ENCODE data around the gene ITGB6. TPM values are rescaled to one million over a fixed set of nuclear protein-coding genes. Genes with fewer than 3 reads are reported as not detected.
"Not testable (repeated sequence)": the region's sequence is repeated elsewhere in the genome, so short reads cannot be mapped to it uniquely, and the experiment has no call there.

ITGB6 gene
- total and polyA plus RNA-seq, 4 experiments from 2014 or later = not detected

DNA sequence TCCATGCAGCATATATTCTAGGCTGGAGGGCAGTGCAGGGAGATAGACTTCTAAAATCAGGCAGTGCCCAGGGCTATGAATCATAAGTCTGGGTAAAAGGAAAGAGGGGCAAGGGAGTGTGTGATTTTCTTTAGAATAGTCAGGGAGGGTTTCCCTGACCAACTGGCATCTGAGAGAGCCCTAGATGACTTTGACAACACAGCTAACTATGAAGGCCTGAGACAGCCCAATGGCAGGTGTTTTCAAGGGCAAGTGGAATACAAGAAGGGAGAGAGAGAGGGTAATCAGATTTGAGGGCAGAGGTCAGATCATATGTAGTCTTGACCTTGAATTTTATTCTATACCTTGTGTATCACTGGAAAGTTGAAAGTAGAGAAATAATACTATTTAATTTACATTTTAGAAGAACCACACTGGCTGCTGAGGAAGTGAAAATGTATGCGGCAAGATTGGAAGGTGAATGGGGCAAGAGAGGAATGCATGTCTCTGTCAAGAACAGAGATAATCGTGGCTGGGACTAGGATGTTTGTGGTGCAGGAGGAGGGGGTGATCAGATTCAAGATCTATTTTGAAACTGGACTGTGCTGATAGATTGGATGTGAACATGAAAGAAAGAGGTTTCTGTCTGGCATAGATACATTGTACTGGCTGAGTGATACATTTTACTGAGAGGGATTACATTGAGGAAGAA, 1.9 kb upstream of the ITGB6 start:
- Histone ChIP-seq H3K4me3 (ENCODE audit: low read length in 2 of 2) (no peak overlapping the region), H3K4me1 (ENCODE audit: insufficient read depth, low read length) (no peaks in the 10 kb centered on the region), H3K27me3 (ENCODE audit: insufficient read depth, low read length) (no peaks in the 10 kb centered on the region), H3K36me3 (ENCODE audit: insufficient read depth, low read length) (no peaks in the 10 kb centered on the region), H3K27ac (ENCODE audit: low read depth, low read length) (no peak overlapping the region), H3K9me3 (ENCODE audit: control insufficient read depth in 1 of 2, low read length in 2 of 2) (no peaks in the 10 kb centered on the region)
- Mint-ChIP-seq H3K9me3 (no peaks in the 10 kb centered on the region), H3K4me1 (no peaks in the 10 kb centered on the region), H3K36me3 (no peaks in the 10 kb centered on the region), H3K27me3 (no peaks in the 10 kb centered on the region), H3K4me3 (no peak overlapping the region), H3K27ac (no peak overlapping the region)
- intact Hi-C loops (cut with micrococcal nuclease) = no loop called here
- DNase-seq = no peak
- ChIA-PET POLR2A (ENCODE audit: partially characterized antibody) (no interaction called here), CTCF (ENCODE audit: partially characterized antibody) (no interaction called here)

DNA sequence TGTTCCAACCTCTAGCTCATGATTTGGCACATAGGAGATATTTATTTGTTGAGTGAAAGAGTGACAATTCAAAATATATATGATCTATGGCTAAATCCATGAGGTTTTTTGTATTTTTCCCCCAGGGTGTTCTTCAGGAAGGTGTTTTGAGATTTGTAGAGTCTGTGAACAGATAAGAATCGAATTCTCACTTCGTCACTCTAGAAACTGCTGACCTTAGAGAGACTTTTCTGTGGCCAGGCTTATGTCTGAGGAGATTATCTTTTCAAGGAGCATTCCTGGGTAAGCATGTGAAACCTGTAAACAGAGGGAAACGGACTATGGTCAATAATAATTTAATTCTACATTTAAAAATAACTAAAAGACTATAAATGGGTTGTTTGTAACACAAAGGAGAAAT, 849 bp upstream of the ITGB6 start:
- no peaks in the 10 kb centered on the region for H3K4me1 ChIP-seq (ENCODE audit: insufficient read depth, low read length)
- CTCF ChIA-PET (ENCODE audit: partially characterized antibody) = interaction anchor here (1.7 kb wide), 1 partner anchor 9 kb away, joined by 8 read pairs; no protein-coding TSS in a partner anchor
- no peak overlapping the region for H3K27ac Mint-ChIP-seq
- no peak overlapping the region for H3K27ac ChIP-seq (ENCODE audit: low read depth, low read length)
- H3K4me1 Mint-ChIP-seq = no peaks in the 10 kb centered on the region
- no peaks in the 10 kb centered on the region for H3K27me3 ChIP-seq (ENCODE audit: insufficient read depth, low read length)
- H3K36me3 ChIP-seq (ENCODE audit: insufficient read depth, low read length) = no peaks in the 10 kb centered on the region
- no peak overlapping the region for H3K4me3 Mint-ChIP-seq
- no peaks in the 10 kb centered on the region for H3K9me3 ChIP-seq (ENCODE audit: control insufficient read depth in 1 of 2, low read length in 2 of 2)
- no peak for DNase-seq
- POLR2A ChIA-PET (ENCODE audit: partially characterized antibody) = no interaction called here
- H3K9me3 Mint-ChIP-seq = no peaks in the 10 kb centered on the region
- H3K27me3 Mint-ChIP-seq = peaks cover 0 to 1% of the 10 kb centered on the region in 2 donors
- H3K36me3 Mint-ChIP-seq = no peaks in the 10 kb centered on the region
- intact Hi-C loops (cut with micrococcal nuclease) = no loop called here
- no peak overlapping the region for H3K4me3 ChIP-seq (ENCODE audit: low read length in 2 of 2)

DNA sequence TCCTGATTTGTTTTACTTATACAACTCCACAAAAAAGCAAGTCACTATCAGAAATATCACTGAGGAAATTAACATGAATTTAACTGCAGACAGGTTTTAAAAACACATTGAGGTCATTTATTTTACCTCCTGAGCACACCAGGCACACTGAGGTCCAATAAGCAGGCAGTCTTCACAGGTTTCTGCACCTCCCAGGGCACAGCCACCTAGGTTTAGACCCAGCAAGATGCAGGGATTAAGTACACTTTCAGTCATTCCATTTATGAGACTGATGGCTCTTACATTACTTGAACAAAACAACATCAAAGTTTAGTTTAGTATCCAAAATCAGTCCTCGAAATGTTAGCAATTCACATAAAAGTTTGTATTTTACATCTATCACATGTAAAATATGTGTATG, 1.0 kb downstream of the ITGB6 start:
- DNase-seq = no peak

DNA sequence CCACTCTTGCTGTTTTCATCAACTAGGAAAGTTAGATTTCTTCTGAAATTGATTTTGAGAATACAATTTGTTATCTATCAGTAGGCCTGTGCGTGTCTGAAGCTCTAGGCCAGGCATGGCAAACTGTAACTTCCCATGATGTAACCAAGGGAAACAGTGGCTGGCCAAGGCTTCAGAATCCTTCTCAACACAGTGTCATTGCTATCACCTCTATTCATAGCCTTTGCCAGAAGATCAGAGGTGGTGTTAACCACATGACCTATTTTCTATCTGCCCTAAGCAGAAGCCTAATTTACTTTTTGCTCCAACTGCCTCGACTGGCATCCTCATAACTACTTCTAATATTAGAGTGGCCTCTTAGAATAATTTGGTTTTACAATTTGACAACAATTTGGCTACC, 2.5 kb downstream of the ITGB6 start:
- no peaks in the 10 kb centered on the region for H3K4me1 ChIP-seq (ENCODE audit: insufficient read depth, low read length)
- CTCF ChIA-PET (ENCODE audit: partially characterized antibody) = interaction anchor here (1.6 kb wide), 1 partner anchor 13 kb away, joined by 3 read pairs; no protein-coding TSS in a partner anchor
- no peak overlapping the region for H3K27ac Mint-ChIP-seq
- DNase-seq = no peak
- H3K4me3 Mint-ChIP-seq = no peak overlapping the region
- intact Hi-C loops (cut with micrococcal nuclease) = no loop called here
- no peaks in the 10 kb centered on the region for H3K4me1 Mint-ChIP-seq
- H3K36me3 Mint-ChIP-seq = no peaks in the 10 kb centered on the region
- no peaks in the 10 kb centered on the region for H3K9me3 Mint-ChIP-seq
- no peak overlapping the region for H3K4me3 ChIP-seq (ENCODE audit: low read length in 2 of 2)
- no peak overlapping the region for H3K27ac ChIP-seq (ENCODE audit: low read depth, low read length)
- no peaks in the 10 kb centered on the region for H3K27me3 ChIP-seq (ENCODE audit: insufficient read depth, low read length)
- no peaks in the 10 kb centered on the region for H3K9me3 ChIP-seq (ENCODE audit: control insufficient read depth in 1 of 2, low read length in 2 of 2)
- POLR2A ChIA-PET (ENCODE audit: partially characterized antibody) = no interaction called here
- peaks cover 0 to 3% of the 10 kb centered on the region in 2 donors for H3K27me3 Mint-ChIP-seq
- no peaks in the 10 kb centered on the region for H3K36me3 ChIP-seq (ENCODE audit: insufficient read depth, low read length)

More for the DNA sequence above, 1.0 kb downstream of the ITGB6 start:
- Histone ChIP-seq H3K27me3 (ENCODE audit: insufficient read depth, low read length) (no peaks in the 10 kb centered on the region), H3K27ac (ENCODE audit: low read depth, low read length) (no peak overlapping the region), H3K9me3 (ENCODE audit: control insufficient read depth in 1 of 2, low read length in 2 of 2) (no peaks in the 10 kb centered on the region), H3K4me1 (ENCODE audit: insufficient read depth, low read length) (no peaks in the 10 kb centered on the region), H3K36me3 (ENCODE audit: insufficient read depth, low read length) (no peaks in the 10 kb centered on the region), H3K4me3 (ENCODE audit: low read length in 2 of 2) (no peak overlapping the region)
- Mint-ChIP-seq H3K27me3 (peaks cover 0 to 1% of the 10 kb centered on the region in 2 donors), H3K4me1 (no peaks in the 10 kb centered on the region), H3K36me3 (no peaks in the 10 kb centered on the region), H3K9me3 (no peaks in the 10 kb centered on the region), H3K4me3 (no peak overlapping the region), H3K27ac (no peak overlapping the region)
- intact Hi-C loops (cut with micrococcal nuclease) = no loop called here
- POLR2A ChIA-PET (ENCODE audit: partially characterized antibody) = no interaction called here
- CTCF ChIA-PET (ENCODE audit: partially characterized antibody) = no interaction called here

DNA sequence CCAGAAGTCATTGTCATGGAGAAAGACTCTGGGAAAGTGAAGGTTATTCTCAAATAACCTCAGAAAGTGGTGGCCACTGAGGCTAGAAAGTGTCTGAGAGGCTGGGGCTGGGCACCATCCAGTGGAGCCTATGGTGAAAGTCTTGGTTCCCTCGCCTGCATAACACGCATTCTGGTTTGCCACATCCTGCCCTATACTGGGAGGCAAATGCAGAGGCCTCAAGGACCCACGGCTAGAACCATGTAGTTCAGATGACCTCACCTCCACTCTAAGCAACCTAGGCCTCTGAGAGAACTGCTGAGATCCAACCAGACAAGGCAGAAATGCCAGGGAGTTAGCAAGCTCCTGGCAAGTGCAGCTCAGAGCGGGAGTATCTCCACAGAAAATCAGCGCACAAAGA, 5.1 kb downstream of the ITGB6 start:
- H3K4me1 Mint-ChIP-seq = peaks cover 0 to 7% (median 1%) of the 10 kb centered on the region in 4 donors
- no peaks in the 10 kb centered on the region for H3K9me3 Mint-ChIP-seq
- DNase-seq = no peak
- no peak overlapping the region for H3K27ac Mint-ChIP-seq
- intact Hi-C loops (cut with micrococcal nuclease) = no loop called here
- no peak overlapping the region for H3K4me3 ChIP-seq (ENCODE audit: low read length in 2 of 2)
- H3K27ac ChIP-seq (ENCODE audit: low read depth, low read length) = no peak overlapping the region
- no peaks in the 10 kb centered on the region for H3K4me1 ChIP-seq (ENCODE audit: insufficient read depth, low read length)
- ChIA-PET CTCF (ENCODE audit: partially characterized antibody) (interaction anchor here (1.0 to 1.3 kb wide), 2 partner anchors 16 to 17 kb away, joined by 3 read pairs; no protein-coding TSS in a partner anchor), POLR2A (ENCODE audit: partially characterized antibody) (no interaction called here)
- no peaks in the 10 kb centered on the region for H3K36me3 ChIP-seq (ENCODE audit: insufficient read depth, low read length)
- peaks cover 0 to 4% of the 10 kb centered on the region in 2 donors for H3K27me3 Mint-ChIP-seq
- H3K27me3 ChIP-seq (ENCODE audit: insufficient read depth, low read length) = no peaks in the 10 kb centered on the region
- H3K9me3 ChIP-seq (ENCODE audit: control insufficient read depth in 1 of 2, low read length in 2 of 2) = no peaks in the 10 kb centered on the region
- no peak overlapping the region for H3K4me3 Mint-ChIP-seq
- no peaks in the 10 kb centered on the region for H3K36me3 Mint-ChIP-seq

DNA sequence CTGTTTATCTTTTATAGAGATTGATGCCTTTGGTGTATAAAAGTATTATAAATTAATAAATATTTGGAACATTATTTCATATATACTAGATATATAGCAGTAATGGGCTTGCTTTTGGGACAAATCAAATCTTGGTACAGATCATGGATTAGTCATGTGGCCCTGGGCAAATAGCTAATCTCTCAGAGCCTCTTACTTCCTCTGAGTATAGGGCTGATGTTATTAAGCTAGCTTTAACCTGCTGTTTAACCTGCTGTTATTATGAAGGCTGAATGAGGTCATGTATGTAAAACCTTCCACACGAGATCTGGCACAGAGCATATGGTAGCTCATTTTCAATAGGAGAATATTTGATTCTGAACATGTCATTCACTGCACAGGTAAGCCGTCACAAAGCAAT, 5.7 kb downstream of the ITGB6 start:
- CTCF ChIA-PET (ENCODE audit: partially characterized antibody) = interaction anchor here (1.0 to 1.3 kb wide), 2 partner anchors 16 to 18 kb away, joined by 3 read pairs; no protein-coding TSS in a partner anchor
- POLR2A ChIA-PET (ENCODE audit: partially characterized antibody) = no interaction called here
- no peak overlapping the region for H3K4me3 ChIP-seq (ENCODE audit: low read length in 2 of 2)
- Mint-ChIP-seq H3K36me3 (no peaks in the 10 kb centered on the region), H3K27ac (no peak overlapping the region), H3K9me3 (no peaks in the 10 kb centered on the region), H3K4me3 (no peak overlapping the region), H3K27me3 (peaks cover 0 to 4% of the 10 kb centered on the region in 2 donors), H3K4me1 (peaks cover 0 to 7% (median 1%) of the 10 kb centered on the region in 4 donors)
- no peaks in the 10 kb centered on the region for H3K4me1 ChIP-seq (ENCODE audit: insufficient read depth, low read length)
- H3K27ac ChIP-seq (ENCODE audit: low read depth, low read length) = no peak overlapping the region
- no peak for DNase-seq
- no peaks in the 10 kb centered on the region for H3K27me3 ChIP-seq (ENCODE audit: insufficient read depth, low read length)
- H3K9me3 ChIP-seq (ENCODE audit: control insufficient read depth in 1 of 2, low read length in 2 of 2) = no peaks in the 10 kb centered on the region
- intact Hi-C loops (cut with micrococcal nuclease) = no loop called here
- H3K36me3 ChIP-seq (ENCODE audit: insufficient read depth, low read length) = no peaks in the 10 kb centered on the region

DNA sequence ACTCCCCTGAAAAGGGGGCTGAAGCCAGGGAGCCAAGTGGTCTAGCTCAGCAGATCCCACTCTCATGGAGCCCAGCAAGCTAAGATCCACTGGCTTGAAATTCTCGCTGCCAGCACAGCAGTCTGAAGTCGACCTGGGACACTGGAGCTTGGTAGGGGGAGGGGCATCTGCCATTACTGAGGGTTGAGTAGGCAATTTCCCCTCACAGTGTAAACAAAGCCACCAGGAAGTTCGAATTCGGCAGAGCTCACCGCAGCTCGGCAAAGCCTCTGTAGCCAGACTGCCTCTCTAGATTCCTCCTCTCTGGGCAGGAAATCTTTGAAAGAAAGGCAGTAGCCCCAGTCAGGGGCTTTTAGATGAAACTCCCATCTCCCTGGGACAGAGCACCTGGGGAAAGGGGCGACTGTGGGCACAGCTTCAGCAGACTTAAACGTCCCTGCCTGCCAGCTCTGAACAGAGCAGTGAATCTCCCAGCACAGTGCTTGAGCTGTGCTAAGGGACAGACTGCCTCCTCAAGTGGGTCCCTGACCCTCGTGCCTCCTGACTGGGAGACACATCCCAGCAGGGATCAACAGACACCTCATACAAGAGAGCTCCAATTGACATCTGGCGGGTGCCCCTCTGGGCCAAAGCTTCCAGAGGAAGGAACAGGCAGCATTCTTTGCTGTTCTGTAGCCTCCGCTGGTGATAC, 18.8 kb downstream of the ITGB6 start:
- H3K36me3 Mint-ChIP-seq; intact Hi-C loops (cut with micrococcal nuclease); H3K9me3 ChIP-seq (ENCODE audit: control insufficient read depth in 1 of 2, low read length in 2 of 2); H3K27ac ChIP-seq (ENCODE audit: low read depth, low read length); H3K27me3 ChIP-seq (ENCODE audit: insufficient read depth, low read length); POLR2A ChIA-PET (ENCODE audit: partially characterized antibody); H3K36me3 ChIP-seq (ENCODE audit: insufficient read depth, low read length); H3K27me3 Mint-ChIP-seq; H3K4me3 ChIP-seq (ENCODE audit: low read length in 2 of 2): not testable (repeated sequence)
- Mint-ChIP-seq H3K27ac (peak overlapping the region in 4 of 7 donors; percentile 24 to 85 (median 62)), H3K4me1 (peaks cover 5 to 21% (median 7%) of the 10 kb centered on the region in 4 donors), H3K9me3 (peaks cover 0 to 16% (median 9%) of the 10 kb centered on the region in 8 donors), H3K4me3 (peak overlapping the region in 4 of 8 donors; percentile 20 to 74 (median 53))
- H3K4me1 ChIP-seq (ENCODE audit: insufficient read depth, low read length) = peaks cover 12% of the 10 kb centered on the region
- peak; percentile 31 to 49 (median 37) for DNase-seq
- CTCF ChIA-PET (ENCODE audit: partially characterized antibody) = interaction anchor here (2.1 to 2.3 kb wide), 3 partner anchors 9 to 72 kb away, joined by 5 to 7 read pairs (median 6); no protein-coding TSS in a partner anchor

All from CD4-positive, alpha-beta memory T cell (primary cell).